ENCODE data around the gene CCR4.

- TF ChIP-seq CTCF (IDR thresholded peaks at IDR 0.05) (no peak), POLR2A (IDR thresholded peaks at IDR 0.05) (no peak), POLR2AphosphoS5 (IDR thresholded peaks at IDR 0.05) (no peak)
These were observed 7.9 kb downstream of the CCR4 start for GRCh38 chr3:32959371-32959770.
